IPS DF 6.9 (cell line): Measurements from ENCODE around the gene DCLRE1A.

Source experiments
- DNase-seq: peaks from one replicate; pipeline ENCODE4 v3.0.0-alpha.2; 2013; ENCODE audit warnings: low read depth, low spot score
- H3K27ac ChIP-seq: one replicate; pipeline ENCODE4 v1.5.1; 2013; ENCODE audit warnings: low read length, control low read depth
- H3K27me3 ChIP-seq: 2 replicates; pipeline ENCODE4 v1.6.1; 2013; ENCODE audit warnings: mild to moderate bottlenecking, low read length; ENCODE audit not compliant: control insufficient read depth, insufficient read depth
- H3K36me3 ChIP-seq: 2 replicates; pipeline ENCODE4 v1.6.1; 2013; ENCODE audit warnings: low read length; ENCODE audit not compliant: control insufficient read depth, insufficient read depth
- H3K4me1 ChIP-seq: 2 replicates; pipeline ENCODE4 v1.6.1; 2013; ENCODE audit warnings: low read length; ENCODE audit not compliant: control insufficient read depth, insufficient read depth
- H3K4me3 ChIP-seq: 2 replicates; pipeline ENCODE4 v1.5.1; 2013; ENCODE audit warnings: mild to moderate bottlenecking, low read length
- H3K9me3 ChIP-seq: 2 replicates; pipeline ENCODE4 v1.6.1; 2013; ENCODE audit warnings: low read length, inconsistent platforms; ENCODE audit not compliant: control insufficient read depth, insufficient read depth
- WGBS: extraction: QIAGEN DNeasy Blood & Tissue Kit; methylation state at CpG from one replicate; pipeline ENCODE4 v1.1.7; 2013; ENCODE audit warnings: mixed read lengths, missing lambda C conversion rate; ENCODE audit not compliant: insufficient read length, insufficient coverage; 5-methylcytosine and 5-hydroxymethylcytosine counted together

The DCLRE1A gene

DNA sequence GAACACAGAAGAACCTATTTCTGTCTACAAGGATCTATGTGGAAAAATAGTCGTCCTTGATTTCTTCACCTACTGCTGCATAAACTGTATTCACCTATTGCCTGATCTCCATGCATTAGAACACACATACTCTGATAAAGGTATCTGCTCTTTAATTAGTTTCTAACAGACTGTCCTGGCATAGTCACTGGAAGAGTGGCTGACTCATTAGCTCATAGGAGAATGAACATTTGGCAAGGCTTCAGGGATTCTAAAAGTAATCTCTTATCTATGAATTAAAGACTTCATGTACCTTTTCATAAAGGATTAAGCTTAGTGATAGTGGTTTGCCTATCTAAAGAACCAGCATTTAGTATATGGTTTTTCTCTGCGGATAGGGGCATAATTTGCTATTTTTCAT is 4.7 kb upstream of the DCLRE1A start:
- Histone ChIP-seq H3K9me3 (no peaks in the 10 kb centered on the region), H3K27me3 (no peaks in the 10 kb centered on the region), H3K36me3 (peaks cover 4% of the 10 kb centered on the region; the same call in 1 of the 2 replicates), H3K27ac (no peak overlapping the region), H3K4me3 (no peak overlapping the region), H3K4me1 (no peaks in the 10 kb centered on the region; the same call in 1 of the 2 replicates)
- no CpG with 5 or more reads among the region's 2 CpGs for WGBS
- DNase-seq = no peak

DNA sequence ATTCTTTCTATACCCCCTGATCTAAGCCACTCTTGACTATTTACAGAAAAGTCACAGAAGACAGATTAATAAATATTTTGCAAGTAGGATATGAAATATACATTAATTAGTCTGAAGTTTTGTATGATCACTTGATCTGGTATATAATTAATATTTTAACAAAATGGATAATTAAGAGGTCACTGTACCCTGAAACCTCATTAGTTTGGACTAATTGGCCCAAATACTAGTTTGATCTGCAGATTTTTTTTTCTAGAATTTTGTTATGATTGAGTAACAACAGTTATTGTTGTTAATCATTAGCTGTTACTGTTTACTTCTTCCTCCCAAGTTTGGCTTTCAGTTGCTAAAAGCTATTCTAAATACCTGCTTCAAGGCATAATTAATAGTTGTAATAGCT is 3.3 kb upstream of the DCLRE1A start:
- Histone ChIP-seq H3K9me3 (no peaks in the 10 kb centered on the region), H3K27ac (no peak overlapping the region), H3K4me3 (no peak overlapping the region), H3K36me3 (peaks cover 4% of the 10 kb centered on the region; the same call in 1 of the 2 replicates), H3K27me3 (0 out of 2 replicates have a peak, but pooled peaks cover 1% of the 10 kb centered on the region), H3K4me1 (no peaks in the 10 kb centered on the region; the same call in 1 of the 2 replicates)
- DNase-seq = no peak

DNA sequence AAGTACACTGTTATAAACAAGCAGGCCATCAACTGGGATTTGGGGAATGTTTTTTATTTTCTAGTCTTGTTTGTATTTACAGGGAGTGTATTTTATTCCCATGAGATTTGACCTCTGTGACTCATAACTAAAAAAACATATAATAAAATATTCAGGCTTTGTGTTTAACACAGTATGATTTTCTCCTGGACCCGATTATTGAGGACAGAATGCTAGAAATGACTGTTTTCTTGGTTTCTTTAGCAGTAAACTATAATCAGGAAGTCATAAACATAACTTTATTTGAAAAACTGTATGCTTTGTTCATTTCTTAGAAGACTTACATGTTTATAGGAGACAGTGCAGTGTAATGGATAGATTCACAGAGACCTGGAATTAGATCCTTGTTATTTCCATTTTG is 2.7 kb upstream of the DCLRE1A start:
- WGBS = no CpG with 5 or more reads among the region's 1 CpG
- H3K9me3 ChIP-seq = no peaks in the 10 kb centered on the region
- H3K4me1 ChIP-seq = no peaks in the 10 kb centered on the region; the same call in 1 of the 2 replicates
- no peak for DNase-seq
- peaks cover 4% of the 10 kb centered on the region; the same call in 1 of the 2 replicates for H3K36me3 ChIP-seq
- no peak overlapping the region for H3K27ac ChIP-seq
- 0 out of 2 replicates have a peak, but pooled peaks cover 1% of the 10 kb centered on the region for H3K27me3 ChIP-seq
- H3K4me3 ChIP-seq = no peak overlapping the region

DNA sequence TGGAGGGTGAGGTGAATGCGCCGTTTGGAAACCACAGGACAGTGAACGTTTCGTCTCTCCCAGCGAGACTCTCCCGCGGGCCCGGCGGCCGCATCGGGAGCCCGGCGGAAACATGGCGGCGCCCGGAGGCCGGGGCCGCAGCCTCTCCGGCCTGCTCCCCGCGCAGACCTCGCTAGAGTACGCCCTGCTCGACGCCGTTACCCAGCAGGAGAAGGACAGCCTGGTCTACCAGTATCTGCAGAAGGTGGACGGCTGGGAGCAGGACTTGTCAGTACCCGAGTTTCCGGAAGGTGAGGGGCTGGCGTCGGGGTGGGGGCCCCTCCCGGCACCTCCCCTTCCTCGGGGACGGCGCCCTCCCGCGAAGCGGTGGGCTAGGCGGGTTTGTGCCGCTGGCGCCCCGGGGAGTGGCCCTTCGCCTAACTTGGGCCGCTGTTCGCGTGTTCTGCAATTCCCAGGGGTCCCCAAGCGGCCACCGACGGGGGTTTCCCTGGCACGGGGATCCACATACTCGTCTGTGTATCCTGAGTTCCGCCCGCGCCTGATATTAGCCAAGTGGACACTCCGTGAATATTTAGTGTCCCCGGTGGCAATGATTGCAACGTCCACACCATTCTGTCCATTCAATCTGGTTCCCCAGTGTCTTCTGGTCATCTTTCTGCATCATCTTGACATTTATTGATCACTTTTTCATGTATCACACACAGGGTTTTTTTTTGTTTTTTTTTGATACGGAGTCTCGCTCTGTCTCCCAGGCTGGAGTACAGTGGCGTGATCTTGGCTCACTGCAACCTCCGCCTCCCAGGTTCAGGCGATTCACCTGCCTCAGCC is 1.1 kb upstream of the DCLRE1A start:
- WGBS = no CpG with 5 or more reads among the region's 62 CpGs
- no peaks in the 10 kb centered on the region; the same call in 1 of the 2 replicates for H3K4me1 ChIP-seq
- H3K27me3 ChIP-seq = 0 out of 2 replicates have a peak, but pooled peaks cover 1% of the 10 kb centered on the region
- peaks cover 4% of the 10 kb centered on the region; the same call in 1 of the 2 replicates for H3K36me3 ChIP-seq
- DNase-seq = no peak
- H3K4me3 ChIP-seq = peak overlapping the region; percentile 91
- H3K27ac ChIP-seq = no peak overlapping the region
- no peaks in the 10 kb centered on the region for H3K9me3 ChIP-seq

DNA sequence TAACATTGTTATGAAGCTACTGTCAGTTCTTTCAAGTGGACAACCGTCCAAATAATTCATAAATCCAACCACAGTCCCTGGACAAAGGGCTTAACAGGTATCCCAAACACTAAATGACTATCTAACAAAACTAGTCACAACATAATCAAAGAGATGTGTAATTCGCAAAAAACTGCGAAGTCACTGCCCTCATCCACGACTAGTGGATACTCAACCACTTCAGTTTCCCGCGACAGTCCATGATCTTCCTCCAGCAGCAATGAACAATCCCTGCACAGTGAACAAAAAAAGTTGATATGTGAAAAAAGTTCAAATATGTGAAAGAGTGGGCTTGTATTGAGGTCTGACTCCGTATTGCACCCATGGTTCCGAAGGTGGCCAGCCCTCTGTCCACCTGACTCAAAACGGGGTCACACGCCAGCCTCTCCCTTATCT is 287 bp downstream of the DCLRE1A start:
- H3K9me3 ChIP-seq = no peaks in the 10 kb centered on the region
- WGBS = no CpG with 5 or more reads among the region's 10 CpGs
- DNase-seq = no peak
- 0 out of 2 replicates have a peak, but pooled peaks cover 1% of the 10 kb centered on the region for H3K27me3 ChIP-seq
- no peak overlapping the region for H3K27ac ChIP-seq
- peaks cover 2% of the 10 kb centered on the region; the same call in 1 of the 2 replicates for H3K36me3 ChIP-seq
- no peaks in the 10 kb centered on the region; the same call in 1 of the 2 replicates for H3K4me1 ChIP-seq
- H3K4me3 ChIP-seq = peak overlapping the region; percentile 91; the same call in 1 of the 2 replicates

DNA sequence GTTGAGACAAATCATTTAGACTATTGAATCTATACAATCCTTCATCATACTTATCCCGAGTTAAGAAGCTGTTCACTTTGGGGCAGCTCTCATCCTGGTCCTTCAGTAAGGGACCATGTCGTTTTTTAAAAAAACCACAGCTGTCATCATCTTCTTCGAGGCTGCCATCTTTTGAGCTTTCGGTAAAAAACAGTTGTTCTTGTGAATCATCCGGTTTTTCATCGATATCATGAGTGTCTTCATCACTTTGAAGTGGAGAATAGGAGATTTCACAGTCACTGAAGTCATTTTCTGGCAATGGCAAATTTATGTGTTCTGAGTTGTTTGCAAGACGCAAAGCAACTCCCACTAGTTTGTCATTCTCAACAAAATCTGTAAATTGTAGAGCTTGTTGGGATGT is 3.9 kb downstream of the DCLRE1A start:
- Histone ChIP-seq H3K36me3 (no peaks in the 10 kb centered on the region), H3K4me3 (no peak overlapping the region), H3K4me1 (no peaks in the 10 kb centered on the region; the same call in 1 of the 2 replicates), H3K27me3 (0 out of 2 replicates have a peak, but pooled peaks cover 1% of the 10 kb centered on the region), H3K27ac (no peak overlapping the region), H3K9me3 (no peaks in the 10 kb centered on the region)
- no peak for DNase-seq
- WGBS = no CpG with 5 or more reads among the region's 7 CpGs

DNA sequence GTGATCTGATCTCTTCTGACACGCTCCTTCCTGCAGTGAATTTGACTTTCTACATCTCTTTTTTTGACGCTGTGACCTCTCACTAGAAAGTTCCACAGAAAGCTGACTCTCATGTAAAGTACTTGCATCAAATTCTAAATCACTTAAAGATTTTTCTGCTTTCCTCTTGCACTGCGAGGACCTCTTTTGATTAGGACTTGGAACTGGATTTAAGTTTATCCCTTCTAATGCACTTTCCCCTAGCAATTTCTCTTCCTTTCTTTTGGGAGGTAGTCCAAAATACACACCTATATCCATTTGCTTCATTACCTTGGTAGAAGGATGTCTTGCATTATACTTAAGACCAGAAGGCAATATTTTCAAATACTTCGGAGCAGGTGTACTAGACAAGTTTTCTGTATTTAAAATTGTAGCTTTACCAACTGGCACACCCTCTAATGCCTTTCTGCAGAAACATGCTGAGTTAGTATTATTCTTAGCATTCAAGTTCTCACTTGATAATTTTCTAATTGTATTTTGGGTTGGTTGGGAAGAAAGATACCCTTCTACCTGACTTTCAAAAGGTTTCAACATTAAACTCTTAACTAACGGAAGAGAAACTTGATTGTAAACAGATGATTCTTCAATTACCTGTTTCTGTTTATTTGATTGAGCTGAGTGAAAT is 4.6 kb downstream of the DCLRE1A start:
- WGBS = no CpG with 5 or more reads among the region's 5 CpGs
- Histone ChIP-seq H3K9me3 (no peaks in the 10 kb centered on the region), H3K4me3 (no peak overlapping the region), H3K27me3 (0 out of 2 replicates have a peak, but pooled peaks cover 1% of the 10 kb centered on the region), H3K4me1 (no peaks in the 10 kb centered on the region; the same call in 1 of the 2 replicates), H3K36me3 (no peaks in the 10 kb centered on the region), H3K27ac (no peak overlapping the region)
- no peak for DNase-seq

DNA sequence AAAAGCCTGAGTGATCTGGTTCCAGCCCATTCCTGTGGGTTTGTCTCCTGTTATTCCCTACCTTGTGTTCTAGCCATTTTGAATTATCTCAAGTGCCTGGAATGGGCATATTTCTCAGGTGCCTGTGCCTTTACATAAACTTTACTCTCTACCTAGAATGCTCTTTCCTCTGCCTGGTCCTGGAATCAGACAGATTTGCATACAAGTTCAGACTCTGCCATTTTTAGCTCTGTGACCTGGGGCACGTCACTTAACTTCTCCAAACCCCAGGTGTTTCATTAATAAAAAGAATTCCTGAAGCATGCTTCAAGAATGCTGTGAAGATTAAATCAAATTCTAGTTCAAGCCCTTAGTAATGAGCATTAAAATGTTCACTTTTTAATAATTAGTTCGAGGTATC is 7.8 kb downstream of the DCLRE1A start:
- Histone ChIP-seq H3K9me3 (no peaks in the 10 kb centered on the region), H3K4me1 (peaks cover 3% of the 10 kb centered on the region; the same call in 1 of the 2 replicates), H3K27ac (no peak overlapping the region), H3K36me3 (no peaks in the 10 kb centered on the region), H3K27me3 (no peaks in the 10 kb centered on the region), H3K4me3 (no peak overlapping the region)
- WGBS = no CpG with 5 or more reads among the region's 2 CpGs
- DNase-seq = no peak

DNA sequence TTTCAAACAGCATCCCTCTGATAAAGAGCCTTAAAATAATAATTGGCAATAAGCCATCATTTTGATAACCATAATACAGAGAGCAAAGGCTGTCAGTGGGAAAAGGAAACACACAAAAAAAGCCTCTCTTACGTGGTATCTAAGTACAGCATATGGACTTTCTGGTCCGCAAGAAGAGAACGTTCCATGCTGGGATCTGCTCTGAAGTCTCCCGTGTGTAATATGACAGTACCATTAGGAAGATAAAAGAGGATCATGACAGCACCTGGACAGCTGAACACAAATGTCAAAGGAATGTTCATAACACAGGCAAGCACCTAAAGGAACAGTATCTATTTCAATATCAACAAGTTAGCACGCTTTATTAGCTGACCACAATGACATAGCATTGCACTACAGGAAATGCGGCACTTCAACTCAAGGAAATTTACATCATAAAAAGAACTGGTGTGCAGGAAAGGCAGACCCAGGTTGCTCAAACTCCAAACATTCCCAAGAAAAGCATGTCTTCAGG is 9.9 kb downstream of the DCLRE1A start:
- Histone ChIP-seq H3K27ac (no peak overlapping the region), H3K4me1 (peaks cover 3% of the 10 kb centered on the region; the same call in 1 of the 2 replicates), H3K27me3 (no peaks in the 10 kb centered on the region), H3K9me3 (no peaks in the 10 kb centered on the region), H3K36me3 (no peaks in the 10 kb centered on the region), H3K4me3 (no peak overlapping the region)
- no peak for DNase-seq
- WGBS = no CpG with 5 or more reads among the region's 6 CpGs

DNA sequence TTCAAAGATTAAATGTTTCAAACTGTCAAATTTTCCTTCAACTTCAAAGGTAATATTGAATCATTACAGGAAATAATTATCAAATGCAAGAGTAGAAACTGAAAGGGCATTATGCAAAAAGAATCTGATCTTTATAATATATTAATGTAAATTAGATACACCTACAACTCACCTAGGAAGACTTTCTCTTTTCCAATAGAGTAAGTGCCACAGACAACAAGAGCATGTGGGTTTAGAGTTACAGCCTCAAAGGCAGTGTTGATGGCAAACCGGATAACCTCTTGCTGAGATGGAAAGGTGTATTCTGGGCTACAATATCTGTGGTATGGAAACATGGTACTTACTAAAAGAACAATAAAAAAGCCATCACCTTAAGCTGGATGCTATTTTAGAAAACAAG is 11.7 kb downstream of the DCLRE1A start:
- Histone ChIP-seq H3K4me1 (peaks cover 3% of the 10 kb centered on the region; the same call in 1 of the 2 replicates), H3K4me3 (no peak overlapping the region), H3K27ac (no peak overlapping the region), H3K36me3 (no peaks in the 10 kb centered on the region), H3K27me3 (no peaks in the 10 kb centered on the region), H3K9me3 (no peaks in the 10 kb centered on the region)
- no CpG with 5 or more reads among the region's 1 CpG for WGBS
- DNase-seq = no peak
